GM10266 (cell line): ENCODE data around the gene GPR35.
"Not testable (repeated sequence)": the region's sequence is repeated elsewhere in the genome, so short reads cannot be mapped to it uniquely, and the experiment has no call there.

ENCODE experiments used
- DNase-seq: peaks from one replicate; pipeline ENCODE4 v3.0.0; 2012; ENCODE audit errors: extremely low spot score
- TF ChIP-seq, protein P1 (sequence below): IDR thresholded peaks from 2 replicates; pipeline ENCODE4 v1.5.1; 2012; ENCODE audit warnings: mild to moderate bottlenecking, low read depth; ENCODE audit not compliant: control insufficient read depth, insufficient read depth; ENCODE audit errors: missing control alignments

GPR35 gene

DNA sequence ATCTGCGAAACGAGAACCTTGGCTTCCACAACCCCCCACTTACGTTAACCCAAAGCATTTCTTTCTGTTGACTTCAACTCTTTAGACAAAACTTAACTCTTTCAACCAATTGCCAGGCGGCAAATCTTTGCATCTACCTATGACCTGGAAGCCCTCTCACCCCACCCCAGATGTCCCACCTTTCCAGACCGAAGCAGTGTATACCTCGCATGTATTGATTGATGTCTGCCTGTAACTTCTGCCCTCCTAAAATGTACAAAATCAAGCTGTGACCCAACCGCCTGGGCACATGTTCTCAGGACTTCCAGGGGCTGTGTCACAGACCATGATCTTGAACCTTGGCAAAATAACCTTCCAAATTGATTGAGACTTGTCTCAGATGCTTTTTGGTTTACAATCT, 45.1 kb downstream of the GPR35 start:
- TF ChIP-seq, protein P1, sequence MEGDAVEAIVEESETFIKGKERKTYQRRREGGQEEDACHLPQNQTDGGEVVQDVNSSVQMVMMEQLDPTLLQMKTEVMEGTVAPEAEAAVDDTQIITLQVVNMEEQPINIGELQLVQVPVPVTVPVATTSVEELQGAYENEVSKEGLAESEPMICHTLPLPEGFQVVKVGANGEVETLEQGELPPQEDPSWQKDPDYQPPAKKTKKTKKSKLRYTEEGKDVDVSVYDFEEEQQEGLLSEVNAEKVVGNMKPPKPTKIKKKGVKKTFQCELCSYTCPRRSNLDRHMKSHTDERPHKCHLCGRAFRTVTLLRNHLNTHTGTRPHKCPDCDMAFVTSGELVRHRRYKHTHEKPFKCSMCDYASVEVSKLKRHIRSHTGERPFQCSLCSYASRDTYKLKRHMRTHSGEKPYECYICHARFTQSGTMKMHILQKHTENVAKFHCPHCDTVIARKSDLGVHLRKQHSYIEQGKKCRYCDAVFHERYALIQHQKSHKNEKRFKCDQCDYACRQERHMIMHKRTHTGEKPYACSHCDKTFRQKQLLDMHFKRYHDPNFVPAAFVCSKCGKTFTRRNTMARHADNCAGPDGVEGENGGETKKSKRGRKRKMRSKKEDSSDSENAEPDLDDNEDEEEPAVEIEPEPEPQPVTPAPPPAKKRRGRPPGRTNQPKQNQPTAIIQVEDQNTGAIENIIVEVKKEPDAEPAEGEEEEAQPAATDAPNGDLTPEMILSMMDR: no peak

DNA sequence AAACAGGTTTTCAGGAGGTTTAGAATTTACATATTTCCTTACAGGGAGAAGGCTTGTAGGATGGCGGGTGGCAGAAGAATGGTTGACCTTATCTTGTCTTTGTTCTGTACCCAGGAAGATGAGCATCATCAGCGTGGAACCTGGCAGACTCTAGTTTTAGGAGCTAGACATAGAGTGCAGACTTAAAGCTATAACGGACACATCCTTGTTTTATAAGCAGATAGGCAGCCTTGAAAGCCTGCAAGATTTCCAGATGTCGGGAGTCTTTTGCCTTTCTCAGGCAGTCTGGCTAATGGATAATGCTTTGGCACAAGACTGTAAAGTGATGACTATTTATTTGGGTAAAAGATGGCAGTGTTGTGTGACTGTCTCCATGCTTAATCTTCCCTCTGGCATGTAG, 45.7 kb downstream of the GPR35 start:
- DNase-seq: no peak
- TF ChIP-seq, protein P1: no peak

More for the DNA sequence above, 45.1 kb downstream of the GPR35 start:
- DNase-seq: no peak

GRCh38 chr2:240672076-240672700, 46.9 kb downstream of the GPR35 start:
- TF ChIP-seq, protein P1: no peak
- DNase-seq: no peak

GRCh38 chr2:240672701-240673190, 47.5 kb downstream of the GPR35 start:
- TF ChIP-seq, protein P1: no peak
- DNase-seq: no peak

DNA sequence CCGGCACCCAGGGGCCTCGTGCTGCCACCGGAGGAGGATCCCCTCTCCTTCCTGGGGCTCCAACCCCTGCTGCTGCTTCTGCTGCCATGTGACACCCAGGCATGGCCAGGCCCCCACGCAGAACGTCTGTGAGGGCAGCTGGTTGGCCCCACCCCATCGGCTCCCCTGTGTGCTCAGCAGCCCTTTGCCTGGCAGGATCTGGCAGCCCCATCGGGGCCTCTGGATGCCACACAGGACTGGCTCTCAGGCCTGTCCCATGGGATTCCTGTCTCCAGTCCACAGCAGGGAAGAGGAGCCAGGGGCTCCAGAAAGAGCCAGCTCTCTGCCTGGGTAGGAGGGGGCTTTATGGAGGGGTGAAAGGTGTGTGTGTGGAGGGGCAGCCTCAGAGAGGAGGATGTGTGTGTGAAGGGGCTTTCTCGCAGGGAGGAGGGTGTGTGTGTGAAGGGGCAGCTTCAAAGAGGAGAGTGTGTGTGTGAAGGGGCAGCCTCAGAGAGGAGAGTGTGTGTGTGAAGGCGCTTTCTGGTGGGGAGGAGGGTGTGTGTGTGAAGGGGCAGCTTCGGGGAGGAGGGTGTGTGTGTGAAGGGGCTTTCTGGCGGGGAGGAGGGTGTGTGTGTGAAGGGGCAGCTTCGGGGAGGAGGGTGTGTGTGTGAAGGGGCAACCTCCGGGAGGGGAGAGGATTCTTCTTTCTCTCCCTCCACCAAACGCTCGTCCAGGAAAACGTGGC, 49.3 kb downstream of the GPR35 start:
- DNase-seq: not testable (repeated sequence)

DNA sequence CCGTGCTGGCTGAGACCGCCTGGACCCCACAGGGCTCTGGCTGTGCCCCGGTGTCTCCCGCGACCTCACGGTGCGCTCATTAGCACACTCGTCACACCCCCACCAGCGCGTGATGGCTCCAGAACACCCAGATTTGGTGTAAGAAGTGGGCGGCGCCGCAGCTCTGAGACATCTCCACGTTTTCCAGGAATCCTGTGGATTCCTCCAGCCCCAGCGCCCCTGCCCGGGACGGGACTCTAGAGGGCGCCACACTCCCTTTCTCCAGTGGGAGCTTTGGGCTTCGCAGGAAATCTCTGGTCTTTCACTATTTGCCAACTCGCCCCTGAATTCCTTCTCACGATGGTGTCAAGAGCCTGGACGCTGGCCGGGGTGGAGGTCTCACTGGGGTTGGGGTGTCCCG, 50.1 kb downstream of the GPR35 start:
- DNase-seq: not testable (repeated sequence)

DNA sequence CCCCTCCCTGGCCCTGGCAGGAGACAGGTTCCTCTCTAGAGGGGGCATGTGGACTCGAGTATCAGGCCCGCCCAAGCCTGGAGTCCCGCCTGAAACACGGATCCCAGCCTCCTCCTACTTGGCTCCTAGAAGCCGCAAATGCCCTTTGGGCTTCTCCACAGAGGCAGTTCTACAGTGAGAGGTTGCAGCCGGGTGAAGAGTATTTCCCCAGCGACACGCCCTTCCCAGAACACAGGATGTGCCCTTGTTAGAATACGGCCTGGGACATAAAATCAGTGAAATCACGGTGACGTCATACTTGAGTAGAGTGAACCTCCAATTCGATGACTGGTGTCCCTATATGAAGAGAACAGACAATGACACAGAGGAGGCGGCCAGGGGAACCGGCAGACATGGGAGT, 52.8 kb downstream of the GPR35 start:
- DNase-seq: not testable (repeated sequence)

DNA sequence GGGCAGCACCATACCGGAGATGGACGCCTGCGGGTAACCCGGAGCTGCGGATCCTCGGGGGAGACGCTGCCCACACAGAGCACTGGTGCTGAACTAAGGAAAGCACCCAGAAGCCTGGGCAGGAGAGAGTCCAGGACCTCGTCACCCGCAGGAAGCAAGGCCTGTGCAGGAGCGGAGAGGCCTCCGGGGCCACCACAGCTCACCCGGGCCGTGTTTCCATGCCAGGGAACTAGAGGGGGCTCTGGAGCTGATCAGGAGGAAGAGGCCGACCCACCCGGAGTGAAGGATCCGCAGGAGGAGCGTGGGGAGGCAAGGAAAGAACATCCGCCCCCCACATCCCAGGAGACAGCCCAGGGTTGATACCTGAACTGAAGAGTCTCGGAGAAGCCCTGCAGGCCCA, 53.6 kb downstream of the GPR35 start:
- not testable (repeated sequence) for DNase-seq

- DNase-seq: not testable (repeated sequence)
These were observed 54.9 kb downstream of the GPR35 start for GRCh38 chr2:240680185-240680584.
